GM23248 (cell line): ENCODE results near the gene SPZ1. TPM values are rescaled to one million over a fixed set of nuclear protein-coding genes. Genes with fewer than 3 reads are reported as not detected.

Source experiments
- DNase-seq: peaks from one replicate; pipeline ENCODE4 v3.0.0-alpha.2; 2015
- H2AFZ ChIP-seq: fragments of 200-600 bp; sonication (generic); 2 replicates; pipeline ENCODE4 v1.6.1; 2016; ENCODE audit warnings: antibody characterized with exemption
- H3F3A ChIP-seq: fragments of 200-600 bp; sonication (generic); 2 replicates; pipeline ENCODE4 v1.6.1; 2016; ENCODE audit warnings: mild to moderate bottlenecking, antibody characterized with exemption, mixed run types; ENCODE audit not compliant: insufficient read depth
- H3K27ac ChIP-seq: fragments of 200-600 bp; sonication (generic); 2 replicates; pipeline ENCODE4 v1.5.1; 2016; ENCODE audit warnings: mild to moderate bottlenecking
- H3K27me3 ChIP-seq: fragments of 200-600 bp; sonication (generic); replicated peaks from 2 replicates; pipeline ENCODE4 v1.6.1; 2016; ENCODE audit warnings: mild to moderate bottlenecking; ENCODE audit not compliant: insufficient read depth
- H3K36me3 ChIP-seq: fragments of 200-600 bp; sonication (generic); 2 replicates; pipeline ENCODE4 v1.6.1; 2016; ENCODE audit warnings: low read depth, mild to moderate bottlenecking
- H3K4me1 ChIP-seq: fragments of 200-600 bp; sonication (generic); 2 replicates; pipeline ENCODE4 v1.6.1; 2016; ENCODE audit warnings: mild to moderate bottlenecking; ENCODE audit not compliant: insufficient read depth
- H3K4me2 ChIP-seq: fragments of 200-600 bp; sonication (generic); one replicate; pipeline ENCODE4 v1.6.1; 2016; ENCODE audit warnings: mild to moderate bottlenecking; ENCODE audit not compliant: unreplicated experiment
- H3K4me3 ChIP-seq: fragments of 200-600 bp; sonication (generic); 2 replicates; pipeline ENCODE4 v1.5.1; 2016; ENCODE audit warnings: mild to moderate bottlenecking
- H3K79me2 ChIP-seq: fragments of 200-600 bp; sonication (generic); 2 replicates; pipeline ENCODE4 v1.6.1; 2016; ENCODE audit warnings: mild to moderate bottlenecking; ENCODE audit not compliant: insufficient read depth
- H3K9ac ChIP-seq: fragments of 200-600 bp; sonication (generic); 2 replicates; pipeline ENCODE4 v1.6.1; 2016; ENCODE audit warnings: mild to moderate bottlenecking
- H3K9me2 ChIP-seq: fragments of 200-600 bp; sonication (generic); 2 replicates; pipeline ENCODE4 v1.6.1; 2016; ENCODE audit warnings: mixed run types, mild to moderate bottlenecking, moderate library complexity; ENCODE audit not compliant: insufficient read depth
- H3K9me3 ChIP-seq: fragments of 200-600 bp; sonication (generic); one replicate; pipeline ENCODE4 v1.6.1; 2017; ENCODE audit warnings: low read depth
- H4K20me1 ChIP-seq: fragments of 200-600 bp; sonication (generic); 2 replicates; pipeline ENCODE4 v1.6.0; 2016; ENCODE audit not compliant: insufficient read depth
- EZH2 ChIP-seq: fragments of 200-600 bp; sonication (generic); IDR thresholded peaks from 2 replicates; pipeline ENCODE4 v1.6.1; 2018; ENCODE audit warnings: antibody characterized with exemption, mild to moderate bottlenecking; ENCODE audit not compliant: insufficient read depth, poor library complexity, severe bottlenecking
- EZH2phosphoT487 ChIP-seq: fragments of 200-600 bp; sonication (generic); IDR thresholded peaks from 2 replicates; pipeline ENCODE4 v1.6.1; 2018; ENCODE audit warnings: antibody characterized with exemption, moderate library complexity, mild to moderate bottlenecking, low read depth; ENCODE audit not compliant: insufficient read depth
- WGBS, 2 experiments: methylation state at CpG; one replicate each; pipeline ENCODE4 v1.1.6; 2015 to 2017; ENCODE audit warnings: low lambda C conversion rate in 2 of 2, low coverage in 1 of 2; ENCODE audit errors: missing lambda C conversion rate in 2 of 2; 5-methylcytosine and 5-hydroxymethylcytosine counted together
- in situ Hi-C: fragments of 300-500 bp; cut with MboI; formaldehyde crosslinking; loops from 2 replicates; pipeline ENCODE4 v1.15.0; 2020
- polyA plus RNA-seq: library from polyadenylated mRNA; unstranded; fragments of >200 nt; fragmentation: Nextera tagmentation; extraction: Ambion mirVana; gene quantifications from 2 replicates; pipeline ENCODE4 v1.2.1, GENCODE V29; 2016
- total RNA-seq: library from RNA; depleted of rRNA; stranded (reverse); fragments of >200 nt; shearing (Covaris generic); gene quantifications from 2 replicates; pipeline ENCODE4 v1.2.3, GENCODE V29; 2014

The SPZ1 gene
- total and polyA plus RNA-seq, 2 experiments from 2014 or later: not detected

GRCh38 chr5:80282054-80282453 lies 37.7 kb upstream of the SPZ1 start:
- H4K20me1 ChIP-seq: no peaks in the 10 kb centered on the region
- in situ Hi-C loops: loop anchor here (25.0 kb wide), 1 partner anchor 395 kb away; no protein-coding TSS in a partner anchor
- 0 out of 2 replicates have a peak, but pooled peaks cover 12% of the 10 kb centered on the region for H3K27me3 ChIP-seq
- H3K79me2 ChIP-seq: no peaks in the 10 kb centered on the region
- 44 to 58% methylated on average over 3 of the region's 3 CpGs for WGBS, 2 experiments
- no peak for TF ChIP-seq EZH2
- no peak for TF ChIP-seq EZH2phosphoT487
- H3K4me3 ChIP-seq: no peak overlapping the region
- no peak for DNase-seq
- H2AFZ ChIP-seq: no peak overlapping the region
- H3K36me3 ChIP-seq: no peaks in the 10 kb centered on the region
- H3F3A ChIP-seq: no peaks in the 10 kb centered on the region
- H3K4me1 ChIP-seq: no peaks in the 10 kb centered on the region
- H3K9me2 ChIP-seq: no peaks in the 10 kb centered on the region
- H3K9ac ChIP-seq: no peak overlapping the region
- no peaks in the 10 kb centered on the region for H3K9me3 ChIP-seq
- no peak overlapping the region for H3K4me2 ChIP-seq
- no peak overlapping the region for H3K27ac ChIP-seq

GRCh38 chr5:80283360-80283759 lies 36.4 kb upstream of the SPZ1 start:
- Histone ChIP-seq H3K9ac (no peak overlapping the region), H4K20me1 (no peaks in the 10 kb centered on the region), H3K79me2 (no peaks in the 10 kb centered on the region), H3K4me3 (no peak overlapping the region), H3K9me2 (no peaks in the 10 kb centered on the region), H3K27me3 (0 out of 2 replicates have a peak, but pooled peaks cover 12% of the 10 kb centered on the region), H2AFZ (no peak overlapping the region), H3F3A (no peaks in the 10 kb centered on the region), H3K27ac (no peak overlapping the region), H3K9me3 (no peaks in the 10 kb centered on the region), H3K4me1 (no peaks in the 10 kb centered on the region), H3K36me3 (no peaks in the 10 kb centered on the region), H3K4me2 (no peak overlapping the region)
- TF ChIP-seq EZH2phosphoT487: no peak
- no peak for TF ChIP-seq EZH2
- 0 to 5% methylated on average over 1 of the region's 1 CpG for WGBS, 2 experiments
- in situ Hi-C loops: loop anchor here (25.0 kb wide), 1 partner anchor 396 kb away; no protein-coding TSS in a partner anchor
- DNase-seq: no peak

- H3K4me2 ChIP-seq: no peak overlapping the region
- no peaks in the 10 kb centered on the region for H4K20me1 ChIP-seq
- in situ Hi-C loops: loop anchor here (25.0 kb wide), 1 partner anchor 397 kb away; no protein-coding TSS in a partner anchor
- DNase-seq: no peak
- 41 to 53% methylated on average over 2 of the region's 2 CpGs for WGBS, 2 experiments
- H3K4me3 ChIP-seq: no peak overlapping the region
- no peak for TF ChIP-seq EZH2phosphoT487
- no peak for TF ChIP-seq EZH2
- no peaks in the 10 kb centered on the region for H3K4me1 ChIP-seq
- H2AFZ ChIP-seq: no peak overlapping the region
- H3K27ac ChIP-seq: no peak overlapping the region
- H3F3A ChIP-seq: no peaks in the 10 kb centered on the region
- H3K36me3 ChIP-seq: no peaks in the 10 kb centered on the region
- H3K9me2 ChIP-seq: no peaks in the 10 kb centered on the region
- H3K79me2 ChIP-seq: no peaks in the 10 kb centered on the region
- H3K9ac ChIP-seq: no peak overlapping the region
- H3K9me3 ChIP-seq: no peaks in the 10 kb centered on the region
- H3K27me3 ChIP-seq: 0 out of 2 replicates have a peak, but pooled peaks cover 12% of the 10 kb centered on the region
Observed at GRCh38 chr5:80284720-80285119, 35.1 kb upstream of the SPZ1 start.

- Histone ChIP-seq H3K36me3 (no peaks in the 10 kb centered on the region), H3K4me3 (no peak overlapping the region), H3K9me2 (no peaks in the 10 kb centered on the region), H3K9ac (no peak overlapping the region), H3K27me3 (peaks cover 12% of the 10 kb centered on the region; the same call in 1 of the 2 replicates), H3K4me1 (no peaks in the 10 kb centered on the region), H3K9me3 (no peaks in the 10 kb centered on the region), H3K79me2 (no peaks in the 10 kb centered on the region), H3F3A (no peaks in the 10 kb centered on the region), H3K27ac (no peak overlapping the region), H2AFZ (no peak overlapping the region), H4K20me1 (no peaks in the 10 kb centered on the region), H3K4me2 (no peak overlapping the region)
- WGBS, 2 experiments: 32 to 40% methylated on average over 2 of the region's 2 CpGs
- DNase-seq: no peak
- no peak for TF ChIP-seq EZH2phosphoT487
- TF ChIP-seq EZH2: no peak
- in situ Hi-C loops: loop anchor here (25.0 kb wide), 1 partner anchor 401 kb away; no protein-coding TSS in a partner anchor
Observed at GRCh38 chr5:80288177-80288576, 31.6 kb upstream of the SPZ1 start.
